Body of pancreas (tissue), 4 donors: ENCODE data around the gene NKAIN2.

Source experiments
- POLR2A ChIP-seq, 3 donors: fragments of 450-650 bp; IDR thresholded peaks; one replicate each; pipeline ENCODE4 v1.6.1; 2016; ENCODE audit warnings: antibody characterized with exemption in 3 of 3, mild to moderate bottlenecking in 2 of 3
- TF ChIP-seq, protein P1 (sequence below), 7 experiments: fragments of 450-650 bp in 4 of 7; fragments of 200-600 bp in 3 of 7; sonication (generic) in 3 of 7; IDR thresholded peaks; one replicate each; pipeline ENCODE4 v1.5.1; 2016 to 2019; ENCODE audit warnings: antibody characterized with exemption in 7 of 7

GRCh38 chr6:124148236-124148957 lies 344.7 kb downstream of the NKAIN2 start:
- TF ChIP-seq, protein P1, sequence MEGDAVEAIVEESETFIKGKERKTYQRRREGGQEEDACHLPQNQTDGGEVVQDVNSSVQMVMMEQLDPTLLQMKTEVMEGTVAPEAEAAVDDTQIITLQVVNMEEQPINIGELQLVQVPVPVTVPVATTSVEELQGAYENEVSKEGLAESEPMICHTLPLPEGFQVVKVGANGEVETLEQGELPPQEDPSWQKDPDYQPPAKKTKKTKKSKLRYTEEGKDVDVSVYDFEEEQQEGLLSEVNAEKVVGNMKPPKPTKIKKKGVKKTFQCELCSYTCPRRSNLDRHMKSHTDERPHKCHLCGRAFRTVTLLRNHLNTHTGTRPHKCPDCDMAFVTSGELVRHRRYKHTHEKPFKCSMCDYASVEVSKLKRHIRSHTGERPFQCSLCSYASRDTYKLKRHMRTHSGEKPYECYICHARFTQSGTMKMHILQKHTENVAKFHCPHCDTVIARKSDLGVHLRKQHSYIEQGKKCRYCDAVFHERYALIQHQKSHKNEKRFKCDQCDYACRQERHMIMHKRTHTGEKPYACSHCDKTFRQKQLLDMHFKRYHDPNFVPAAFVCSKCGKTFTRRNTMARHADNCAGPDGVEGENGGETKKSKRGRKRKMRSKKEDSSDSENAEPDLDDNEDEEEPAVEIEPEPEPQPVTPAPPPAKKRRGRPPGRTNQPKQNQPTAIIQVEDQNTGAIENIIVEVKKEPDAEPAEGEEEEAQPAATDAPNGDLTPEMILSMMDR (IDR thresholded peaks at IDR 0.05): no peak
- TF ChIP-seq POLR2A (IDR thresholded peaks at IDR 0.05): no peak
